Stimulated activated CD4-positive, alpha-beta T cell treated with anti-CD3 and anti-CD28 coated beads, Interleukin-15, amount 100 ng/mL, for 1 hour (primary cell): ENCODE results near the gene TIMM29.
"Not testable (repeated sequence)": the region's sequence is repeated elsewhere in the genome, so short reads cannot be mapped to it uniquely, and the experiment has no call there.

Source experiments
- DNase-seq, 2 donors: peaks; one replicate each; pipeline ENCODE4 v3.0.0-alpha.2; 2020; ENCODE audit warnings: low read depth in 1 of 2, low spot score in 1 of 2

TIMM29 gene

DNA sequence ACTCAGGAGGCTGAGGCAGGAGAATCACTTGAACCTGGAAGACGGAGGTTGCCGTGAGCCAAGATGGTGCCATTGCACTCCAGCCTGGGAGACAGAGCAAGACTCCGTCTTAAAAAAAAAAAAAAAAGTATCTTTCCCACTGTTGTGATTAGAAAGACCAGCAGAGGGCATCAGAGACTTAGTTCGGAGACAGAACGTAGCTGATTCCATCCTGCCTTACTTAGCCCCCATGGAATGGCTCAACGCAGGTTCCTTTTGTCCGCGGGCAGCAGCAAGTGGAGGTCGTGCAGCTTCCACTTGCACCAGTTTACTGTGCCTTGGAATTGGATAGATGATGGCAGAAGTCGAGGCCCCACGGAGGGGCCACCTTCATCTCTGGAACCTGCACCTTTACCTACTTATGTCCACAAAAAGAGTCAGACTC, 8.1 kb downstream of the TIMM29 start:
- DNase-seq = no peak

DNA sequence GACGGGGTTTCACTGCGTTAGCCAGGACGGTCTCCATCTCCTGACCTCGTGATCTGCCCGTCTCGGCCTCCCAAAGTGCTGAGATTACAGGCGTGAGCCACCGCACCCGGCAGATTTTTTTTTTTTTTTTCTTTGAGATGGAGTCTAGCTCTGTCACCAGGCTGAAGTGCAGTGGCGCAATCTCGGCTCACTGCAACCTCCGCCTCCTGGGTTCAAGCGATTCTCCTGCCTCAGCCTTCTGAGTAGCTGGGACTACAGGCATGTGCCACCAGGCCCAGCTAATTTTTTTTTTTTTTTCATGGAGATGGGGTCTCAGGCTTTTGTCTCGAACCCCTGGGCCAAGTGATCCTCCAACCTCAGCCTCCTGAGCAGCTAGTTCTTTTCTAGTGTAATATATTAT, 13.0 kb downstream of the TIMM29 start:
- not testable (repeated sequence) for DNase-seq

DNA sequence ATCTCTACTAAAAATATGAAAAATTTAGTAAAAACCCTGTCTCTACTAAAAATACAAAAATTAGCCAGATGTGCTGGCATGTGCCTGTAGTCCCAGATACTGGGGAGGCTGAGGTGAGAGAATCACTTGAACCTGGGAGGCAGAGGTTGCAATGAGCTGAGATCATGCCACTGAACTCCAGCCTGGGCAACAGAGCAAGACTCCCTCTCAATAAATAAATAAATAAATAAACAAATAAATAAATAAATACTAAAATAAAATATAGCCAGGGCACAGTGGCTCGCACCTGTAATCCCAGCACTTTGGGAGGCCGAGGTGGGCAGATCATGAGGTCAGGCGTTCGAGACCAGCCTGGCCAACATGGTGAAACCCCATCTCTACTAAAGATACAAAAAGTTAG, 14.8 kb downstream of the TIMM29 start:
- not testable (repeated sequence) for DNase-seq

DNA sequence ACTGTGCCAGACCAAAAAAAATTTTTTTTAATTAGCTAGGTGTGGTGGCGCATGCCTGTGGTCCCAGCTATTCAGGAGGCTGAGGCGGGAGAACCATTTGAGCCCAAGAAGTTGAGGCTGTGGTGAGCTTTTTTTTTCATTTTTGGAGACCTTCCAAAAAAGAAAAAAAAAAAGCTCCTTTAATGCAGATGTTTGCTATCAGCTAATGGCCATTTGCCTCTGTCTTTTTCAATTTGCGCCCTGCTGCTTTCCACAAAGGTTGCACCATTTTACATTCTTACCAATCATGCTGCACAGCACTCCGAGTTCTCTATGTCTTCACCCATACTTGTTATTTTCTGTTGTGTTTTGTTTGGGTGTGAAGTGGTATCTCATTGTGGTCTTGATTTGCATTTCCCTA, 16.7 kb downstream of the TIMM29 start:
- DNase-seq = no peak

DNA sequence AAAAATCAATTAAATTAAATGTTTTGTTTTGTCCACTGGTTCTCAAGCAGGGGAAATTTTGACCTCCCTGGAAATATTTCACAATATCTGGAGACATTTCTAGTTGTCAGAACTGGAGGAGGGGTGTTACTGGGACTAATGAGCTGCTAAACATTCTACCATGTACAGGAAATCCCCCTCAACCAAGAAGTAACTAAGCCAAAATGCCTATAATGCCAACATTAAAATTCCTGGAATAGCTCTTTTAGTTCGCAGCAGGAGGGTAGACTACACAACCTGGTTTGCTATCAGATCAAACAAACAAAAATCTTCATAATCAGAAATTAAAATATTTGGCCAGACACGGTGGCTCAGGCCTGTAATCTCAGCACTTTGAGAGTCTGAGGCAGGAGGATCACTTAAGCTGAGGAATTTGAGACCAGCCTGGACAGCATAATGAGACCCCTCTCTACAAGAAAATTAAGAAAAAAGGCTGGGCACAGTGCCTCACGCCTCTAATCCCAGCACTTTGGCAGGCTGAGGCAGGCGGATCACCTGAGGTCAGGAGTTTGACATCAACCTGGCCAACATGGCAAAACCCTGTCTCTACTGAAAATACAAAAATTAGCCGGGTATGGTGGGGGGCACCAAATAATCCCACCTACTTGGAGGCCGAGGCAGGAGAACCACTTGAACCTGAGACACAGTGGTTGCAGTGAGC, 18.5 kb downstream of the TIMM29 start:
- no peak for DNase-seq

DNA sequence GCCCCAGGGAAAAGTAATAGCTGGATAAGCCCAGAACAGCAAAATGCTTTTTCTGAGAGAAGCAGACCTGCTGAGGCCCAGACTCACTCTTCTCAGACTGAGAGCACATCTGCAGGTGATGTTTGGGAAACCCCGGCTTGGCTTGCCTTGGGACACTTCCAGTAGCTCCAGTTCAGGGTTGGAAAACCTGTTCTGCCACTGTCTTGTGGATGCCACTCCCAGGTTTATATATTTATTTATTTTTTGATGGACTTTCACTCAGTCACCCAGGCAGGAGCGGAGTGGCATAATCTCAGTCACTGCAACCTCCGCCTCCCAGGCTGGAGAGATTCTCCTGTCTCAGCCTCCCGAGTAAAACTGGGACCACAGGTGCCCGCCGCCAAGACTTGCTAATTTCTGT, 24.2 kb downstream of the TIMM29 start:
- no peak for DNase-seq

DNA sequence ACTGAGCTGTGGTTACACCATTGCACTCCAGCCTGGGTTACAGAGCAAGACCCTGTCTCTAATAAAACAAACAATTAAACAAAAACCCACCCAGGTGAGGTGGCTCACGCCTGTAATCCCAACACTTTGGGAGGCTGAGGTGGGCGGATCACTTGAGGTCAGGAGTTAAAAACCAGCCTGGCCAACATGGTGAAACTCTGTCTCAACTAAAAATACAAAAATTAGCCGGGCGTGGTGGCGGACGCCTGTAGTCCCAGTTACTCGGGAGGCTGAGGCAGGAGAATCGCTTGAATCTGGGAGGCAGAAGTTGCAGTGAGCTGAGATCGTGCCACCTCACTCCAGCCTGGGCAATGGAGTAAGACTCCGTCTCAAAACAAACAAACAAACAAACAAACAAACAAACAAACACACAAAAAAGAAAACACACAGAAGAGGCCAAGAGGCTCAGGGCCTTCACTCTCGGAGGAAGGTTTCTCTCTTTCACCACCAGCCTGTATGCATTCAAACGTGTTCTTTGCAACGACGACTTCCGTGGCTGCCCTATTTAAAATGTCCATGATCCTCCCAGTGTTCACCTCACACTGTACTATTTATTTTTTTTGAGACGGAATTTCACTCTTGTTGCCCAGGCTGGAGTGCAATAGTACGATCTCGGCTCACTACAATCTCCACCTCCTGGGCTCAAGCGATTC, 30.8 kb downstream of the TIMM29 start:
- not testable (repeated sequence) for DNase-seq

DNA sequence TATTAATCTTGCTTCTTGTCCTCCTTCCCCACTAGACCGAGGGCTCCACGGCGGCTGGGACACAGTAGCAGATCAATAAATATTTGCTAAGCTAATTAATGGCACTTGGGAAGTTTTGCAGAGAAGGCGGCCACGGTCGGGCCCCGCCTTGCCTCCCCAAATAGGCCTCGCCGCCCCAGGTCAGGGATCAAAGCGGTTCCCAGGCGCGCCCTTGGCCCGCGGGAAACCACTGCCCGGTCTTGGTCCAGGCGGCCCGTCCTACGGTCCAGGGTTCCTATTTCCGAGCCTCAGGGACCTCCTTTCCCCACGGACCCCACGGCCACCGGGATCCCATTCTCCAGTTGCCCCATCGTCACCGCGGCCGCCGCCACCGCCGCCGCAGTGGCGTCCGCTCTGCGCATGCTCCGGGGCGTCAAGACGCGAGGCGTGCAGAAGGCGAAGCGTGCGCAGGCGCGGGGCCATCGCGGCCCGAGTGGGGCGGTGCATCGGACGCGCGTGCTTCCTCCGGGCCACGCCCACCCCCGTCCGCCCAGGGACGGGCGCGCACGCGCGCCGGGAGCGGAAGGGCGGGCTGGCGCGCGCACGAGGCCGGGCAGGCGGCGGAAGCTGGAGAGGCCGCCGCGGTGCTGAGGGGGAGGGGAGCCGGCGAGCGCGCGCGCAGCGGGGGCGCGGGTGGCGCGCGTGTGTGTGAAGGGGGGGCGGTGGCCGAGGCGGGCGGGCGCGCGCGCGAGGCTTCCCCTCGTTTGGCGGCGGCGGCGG, 31.9 kb downstream of the TIMM29 start, which contains the start of gene SMARCA4:
Gene SMARCA4, plus strand, starts transcription at position 717 of the 759 bp plus-strand sequence. CDS start 23,122 bp downstream, outside the sequence.
- peak; percentile 98 for DNase-seq

DNA sequence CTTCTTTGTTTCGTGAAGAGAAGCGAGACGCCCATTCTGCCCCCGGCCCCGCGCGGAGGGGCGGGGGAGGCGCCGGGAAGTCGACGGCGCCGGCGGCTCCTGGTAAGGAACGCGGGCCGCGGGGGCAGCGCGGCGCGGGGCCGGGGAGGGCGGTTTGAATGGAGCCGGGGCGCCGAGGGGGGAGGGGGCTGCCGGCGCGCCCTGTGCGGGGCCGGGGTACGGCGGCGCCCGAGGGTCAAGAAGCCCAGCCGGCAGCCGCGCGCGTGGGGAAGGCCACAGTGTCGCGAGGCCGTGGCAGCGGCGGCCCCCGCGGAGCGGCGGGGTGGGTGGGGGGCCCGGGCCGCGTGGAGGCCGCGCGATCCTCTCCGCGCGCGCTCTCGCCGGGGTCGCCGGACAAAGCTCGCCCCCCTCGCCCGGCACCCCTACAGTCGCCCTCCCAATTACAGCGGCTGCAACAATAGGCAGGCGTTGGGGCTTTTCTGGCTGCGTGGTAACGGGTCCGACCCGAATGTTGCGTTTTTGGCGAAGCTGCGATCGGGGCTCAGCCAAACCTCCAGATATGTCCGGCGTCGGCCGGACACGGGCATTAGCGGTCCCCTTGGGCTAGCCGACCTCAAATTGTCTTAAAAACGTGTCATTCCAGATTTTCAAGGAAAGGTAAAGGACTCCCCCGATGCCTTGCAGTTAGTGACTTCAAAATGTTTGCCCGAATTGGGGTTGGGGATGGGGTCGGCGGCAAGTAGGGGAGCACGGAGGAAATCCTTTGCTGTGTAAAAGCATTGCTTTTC, 32.7 kb downstream of the TIMM29 start:
- DNase-seq = no peak

DNA sequence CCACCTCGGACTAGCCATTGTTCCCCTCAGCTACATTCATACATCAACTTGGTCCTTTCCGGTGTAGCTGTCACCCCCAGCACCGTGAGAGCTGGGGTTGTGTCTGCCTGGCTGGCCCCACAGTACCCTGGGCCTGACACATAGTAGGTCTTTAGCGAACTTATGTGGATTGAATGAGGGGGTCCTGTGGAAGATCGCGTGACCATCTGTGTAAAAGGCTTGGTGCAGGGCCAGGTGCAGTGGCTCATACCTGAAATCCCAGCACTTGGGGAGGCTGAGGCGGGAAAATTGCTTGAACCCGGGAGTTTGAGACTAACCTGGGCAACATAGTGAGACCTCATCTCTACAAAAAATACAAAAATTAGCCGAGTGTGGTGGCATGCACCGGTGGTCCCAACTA, 34.3 kb downstream of the TIMM29 start:
- no peak for DNase-seq

DNA sequence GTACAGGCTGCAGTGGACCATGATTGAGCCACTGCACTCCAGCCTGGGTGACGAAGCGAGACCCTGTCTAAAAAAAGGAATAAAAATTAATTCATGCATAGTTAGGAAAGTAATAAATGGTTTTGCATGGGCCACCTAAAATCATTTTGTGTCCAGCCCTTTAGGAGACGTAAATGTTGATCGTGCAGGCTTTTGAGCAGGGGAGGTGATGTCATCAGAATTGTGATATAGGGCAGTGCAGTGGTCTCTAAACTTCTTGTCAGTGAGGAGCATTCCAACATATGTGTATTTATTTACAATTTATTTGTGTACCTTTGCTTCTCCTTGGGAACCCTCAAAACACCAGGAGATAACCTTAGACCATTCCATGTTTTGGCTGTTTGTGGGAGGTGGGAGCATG, 35.3 kb downstream of the TIMM29 start:
- no peak for DNase-seq

DNA sequence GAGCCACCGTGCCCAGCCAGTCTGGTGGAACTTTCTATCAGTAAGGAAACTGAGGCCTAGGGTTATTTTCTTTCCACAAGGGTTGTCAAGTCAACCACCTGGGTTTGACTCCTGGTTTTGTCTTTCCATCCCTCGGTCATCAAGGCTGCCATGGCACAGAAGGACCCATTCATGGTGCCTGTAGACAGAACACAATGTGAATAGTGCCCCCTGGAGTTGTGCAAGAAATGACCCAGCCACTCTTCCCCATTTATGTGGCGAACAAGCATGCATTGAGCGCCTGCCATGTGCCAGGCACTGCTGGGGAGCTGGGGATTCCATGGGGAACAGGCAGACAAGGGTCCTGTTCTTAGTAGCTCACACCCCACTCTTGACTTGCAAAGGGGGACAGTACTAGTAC, 36.3 kb downstream of the TIMM29 start:
- DNase-seq = no peak

DNA sequence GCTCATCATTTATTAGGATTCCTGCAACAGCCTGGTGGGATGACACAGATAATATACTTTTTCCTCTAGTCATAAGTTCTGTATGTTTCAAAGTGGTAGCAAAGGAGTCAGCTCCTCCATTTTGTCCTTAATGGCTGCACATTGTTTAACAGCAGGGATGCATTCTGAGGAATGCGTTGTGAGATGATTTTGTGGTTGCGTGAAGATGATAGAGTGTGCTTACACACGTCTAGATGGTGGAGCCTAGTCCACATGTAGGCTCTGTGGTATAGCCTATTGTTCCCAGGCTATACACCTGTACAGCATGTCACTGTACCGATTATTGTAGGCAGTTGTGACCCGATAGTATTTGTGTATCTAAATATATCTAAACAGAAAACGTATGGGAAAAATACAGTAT, 36.8 kb downstream of the TIMM29 start:
- no peak for DNase-seq

DNA sequence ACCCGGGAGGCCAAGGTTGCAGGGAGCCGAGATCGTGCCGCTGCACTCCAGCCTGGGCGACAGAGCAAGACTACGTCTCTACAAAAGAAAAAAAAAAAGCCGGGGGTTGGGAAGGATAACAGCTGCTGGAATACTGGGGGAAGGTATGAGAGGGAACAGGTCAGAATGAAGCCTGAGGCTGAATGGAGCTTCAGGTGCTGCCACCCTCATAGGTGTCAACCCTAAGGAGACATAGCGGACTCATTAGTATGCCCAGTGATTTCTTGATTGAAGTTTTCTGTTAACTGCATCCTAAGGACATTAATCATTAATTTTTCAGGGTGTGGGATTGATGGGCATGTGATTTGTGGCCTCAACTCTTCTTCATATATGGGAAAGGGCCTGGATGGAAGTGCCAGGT, 38.2 kb downstream of the TIMM29 start:
- no peak for DNase-seq

DNA sequence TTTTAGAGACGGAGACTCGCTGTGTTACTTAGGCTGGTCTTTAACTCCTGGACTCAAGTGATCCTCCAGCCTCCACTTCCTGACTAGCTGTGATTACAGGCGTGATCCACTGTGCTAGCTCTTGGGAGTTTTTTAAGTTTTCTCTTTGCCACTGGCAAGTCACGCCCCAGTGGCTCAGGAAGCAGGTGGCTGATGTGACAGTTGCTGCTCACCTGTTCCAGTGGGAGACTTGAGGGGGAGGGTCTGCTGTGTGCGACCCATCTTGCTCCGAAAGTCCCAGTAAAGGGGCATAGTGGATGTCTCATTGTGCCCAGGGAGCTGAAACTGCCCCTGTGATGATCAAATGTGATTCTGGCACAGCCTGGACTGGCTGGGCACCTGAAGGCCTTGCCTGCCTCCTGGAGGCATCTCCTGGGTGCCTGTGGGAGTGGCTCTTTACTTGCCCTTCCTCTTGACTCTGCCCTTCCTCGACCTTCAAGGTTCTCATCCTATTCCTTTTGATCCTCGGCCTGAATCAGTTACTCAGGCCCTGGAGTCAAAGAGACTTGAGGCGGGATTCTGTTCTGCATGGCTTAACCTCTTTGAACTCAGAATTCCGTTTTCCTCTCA, 40.0 kb downstream of the TIMM29 start:
- no peak for DNase-seq

DNA sequence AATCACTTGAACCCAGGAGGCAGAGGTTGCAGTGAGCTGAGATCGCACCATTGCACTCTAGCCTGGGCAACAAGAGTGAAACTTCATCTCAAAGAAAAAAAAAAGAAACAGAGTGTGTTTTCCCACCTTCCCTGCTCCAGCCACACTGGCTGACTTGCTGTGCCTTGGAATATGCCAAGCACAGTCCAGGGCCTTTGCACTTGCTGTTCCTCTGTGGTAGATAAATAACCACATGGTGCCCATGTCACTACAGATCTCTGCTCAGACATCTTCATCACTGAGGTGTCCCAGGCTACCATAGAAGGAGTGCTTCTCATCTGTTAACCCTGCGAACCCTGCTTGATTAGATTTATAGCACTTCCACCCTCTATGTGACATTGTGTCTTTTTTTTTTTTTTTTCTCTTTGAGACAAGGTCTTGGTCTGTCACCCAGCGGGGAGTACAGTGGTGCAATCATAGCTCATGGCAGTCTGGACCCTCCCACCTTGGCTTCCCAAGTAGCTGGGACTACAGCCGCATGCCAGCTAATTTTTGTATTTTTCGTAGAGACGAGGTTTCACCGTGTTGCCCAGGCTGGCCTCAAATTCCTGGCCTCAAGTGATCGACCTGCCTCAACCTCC, 42.6 kb downstream of the TIMM29 start:
- no peak for DNase-seq

DNA sequence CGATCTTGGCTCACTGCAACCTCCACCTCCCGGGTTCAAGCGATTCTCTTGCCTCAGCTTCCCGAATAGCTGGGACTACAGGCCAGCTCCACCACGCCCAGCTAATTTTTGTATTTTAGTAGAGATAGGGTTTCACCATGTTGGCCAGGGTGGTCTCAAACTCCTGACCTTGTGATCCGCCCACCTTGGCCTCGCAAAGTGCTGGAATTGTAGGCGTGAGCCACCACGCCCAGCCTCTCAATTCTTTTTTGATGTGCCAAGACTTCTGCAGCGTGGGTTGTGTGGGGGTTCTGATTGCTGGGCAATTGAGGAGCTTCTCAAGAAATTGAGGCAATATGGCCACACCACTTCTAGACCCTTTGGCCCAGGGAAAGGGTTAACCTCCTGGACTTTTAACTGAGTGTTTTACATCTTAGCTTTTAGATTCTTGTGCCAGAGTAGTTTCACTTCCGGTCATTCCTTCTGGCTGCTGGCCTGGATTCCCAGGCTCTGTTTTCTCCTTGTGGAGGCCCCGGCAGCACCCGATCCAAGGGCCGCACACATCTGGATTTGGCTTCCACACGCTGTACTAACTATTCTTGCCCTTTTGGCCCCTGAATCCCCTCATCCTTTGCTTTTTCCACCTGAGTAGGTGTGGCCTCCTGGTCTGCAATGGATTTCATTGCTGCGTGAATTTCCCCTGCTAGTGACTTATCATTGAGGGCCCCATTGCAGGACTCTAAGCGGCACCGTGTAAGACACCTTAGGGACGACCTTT, 46.9 kb downstream of the TIMM29 start:
- no peak for DNase-seq

DNA sequence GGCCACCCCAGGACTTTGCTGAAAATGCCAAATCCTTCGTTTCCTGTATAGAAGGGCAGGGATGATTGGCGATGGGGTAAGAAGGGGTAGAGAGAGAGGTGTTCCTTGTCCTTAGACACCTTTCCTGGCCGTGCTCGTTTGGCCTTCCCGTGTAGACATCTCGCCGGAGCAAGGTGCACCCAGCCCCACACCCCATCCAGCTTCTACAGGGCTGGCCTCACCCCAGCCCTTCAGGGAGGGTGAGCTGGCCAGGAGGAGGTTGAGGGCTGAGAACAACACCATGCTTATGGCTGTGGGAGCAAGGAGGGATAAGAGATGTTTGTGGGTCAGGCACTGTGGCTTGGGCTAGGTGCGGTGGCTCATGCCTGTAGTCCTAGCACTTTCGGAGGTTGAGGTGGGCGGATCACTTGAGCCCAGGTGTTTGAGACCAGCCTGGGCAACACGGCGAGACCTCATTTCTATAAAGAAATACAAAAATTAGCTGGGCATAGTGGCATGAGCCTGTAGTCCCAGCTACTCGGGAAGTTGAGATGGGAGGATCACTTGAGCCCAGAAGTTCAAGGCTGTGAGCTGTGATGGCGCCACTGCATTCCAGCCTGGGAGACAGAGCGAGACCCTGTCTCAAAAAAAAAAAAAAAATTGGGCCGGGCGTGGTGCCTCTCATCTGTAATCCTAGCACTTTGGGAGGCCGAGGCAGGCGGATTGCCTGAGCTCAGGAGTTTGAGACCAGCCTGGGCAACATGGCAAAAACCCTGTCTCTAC, 47.7 kb downstream of the TIMM29 start:
- DNase-seq = no peak

DNA sequence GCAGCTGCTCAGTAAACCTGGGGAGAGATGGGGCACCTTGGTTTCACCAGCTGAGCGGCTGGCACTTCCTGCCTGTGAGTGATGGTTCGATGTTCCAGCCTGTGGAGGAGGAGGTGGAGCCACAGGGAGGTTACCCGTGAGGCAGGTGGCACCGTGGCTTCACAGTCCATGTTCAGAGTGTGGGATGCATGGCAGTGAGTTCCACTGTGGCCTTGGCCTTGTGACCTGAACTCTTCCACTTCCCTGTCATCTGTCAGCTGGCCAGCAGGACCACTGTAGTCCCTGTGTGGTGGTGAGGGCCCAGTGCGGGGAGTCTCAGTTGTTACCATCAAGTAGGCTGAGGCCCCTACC, 49.1 kb downstream of the TIMM29 start:
- DNase-seq = no peak
